Measurements from ENCODE around the gene EXOC3L2.

DNA sequence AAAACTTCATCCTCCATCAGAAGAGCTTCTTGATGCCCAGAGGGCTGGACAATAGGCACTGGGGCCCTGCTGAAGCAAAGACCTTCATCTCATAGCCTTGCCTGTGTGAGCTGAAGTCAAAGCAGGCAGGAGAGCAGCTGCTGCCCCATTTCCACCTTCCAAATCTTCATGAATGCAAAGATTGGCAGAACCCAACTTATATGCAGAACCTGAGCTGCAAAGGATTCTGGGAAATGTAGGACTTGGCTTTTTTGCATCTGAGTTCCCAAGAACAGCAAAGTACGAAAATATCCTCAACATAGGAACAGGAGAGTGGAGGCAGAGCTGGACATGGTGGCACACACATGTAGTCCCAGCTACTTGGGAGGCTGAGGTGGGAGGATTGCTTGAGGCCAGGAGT lies 46.6 kb upstream of the EXOC3L2 start:
- TF ChIP-seq CTCF (IDR thresholded peaks at IDR 0.05; ENCODE audit: extremely low read depth in 1 of 2, insufficient read depth in 1 of 2, low read depth in 1 of 2, low read length in 2 of 2) (no peak), MYC (IDR thresholded peaks at IDR 0.05; ENCODE audit: low read depth, low read length) (no peak), MAX (IDR thresholded peaks at IDR 0.05; ENCODE audit: insufficient read depth, insufficient read length) (no peak), GATA2 (IDR thresholded peaks at IDR 0.05; ENCODE audit: insufficient read depth, insufficient read length, low read depth, low read length) (no peak), POLR2A (IDR thresholded peaks at IDR 0.05; ENCODE audit: low read depth, low read length) (no peak), EZH2 (IDR thresholded peaks at IDR 0.05; ENCODE audit: borderline replicate concordance, low read depth, low read length, severe bottlenecking) (no peak), POLR2AphosphoS5 (IDR thresholded peaks at IDR 0.05; ENCODE audit: insufficient read depth, low read depth, low read length) (no peak), FOS (IDR thresholded peaks at IDR 0.05; ENCODE audit: borderline replicate concordance, insufficient read depth, low read length) (no peak)
